Activated T-cell treated with anti-CD3 and anti-CD28 coated beads, Interleukin-2, amount 50 U/mL, for 48 hours (primary cell): Measurements from ENCODE around the gene CRTAP.
"Not testable (repeated sequence)": the region's sequence is repeated elsewhere in the genome, so short reads cannot be mapped to it uniquely, and the experiment has no call there.

Experiments used
- DNase-seq, 2 experiments: peaks; one replicate each; pipeline ENCODE4 v3.0.0-alpha.2; 2020

Gene CRTAP

DNA sequence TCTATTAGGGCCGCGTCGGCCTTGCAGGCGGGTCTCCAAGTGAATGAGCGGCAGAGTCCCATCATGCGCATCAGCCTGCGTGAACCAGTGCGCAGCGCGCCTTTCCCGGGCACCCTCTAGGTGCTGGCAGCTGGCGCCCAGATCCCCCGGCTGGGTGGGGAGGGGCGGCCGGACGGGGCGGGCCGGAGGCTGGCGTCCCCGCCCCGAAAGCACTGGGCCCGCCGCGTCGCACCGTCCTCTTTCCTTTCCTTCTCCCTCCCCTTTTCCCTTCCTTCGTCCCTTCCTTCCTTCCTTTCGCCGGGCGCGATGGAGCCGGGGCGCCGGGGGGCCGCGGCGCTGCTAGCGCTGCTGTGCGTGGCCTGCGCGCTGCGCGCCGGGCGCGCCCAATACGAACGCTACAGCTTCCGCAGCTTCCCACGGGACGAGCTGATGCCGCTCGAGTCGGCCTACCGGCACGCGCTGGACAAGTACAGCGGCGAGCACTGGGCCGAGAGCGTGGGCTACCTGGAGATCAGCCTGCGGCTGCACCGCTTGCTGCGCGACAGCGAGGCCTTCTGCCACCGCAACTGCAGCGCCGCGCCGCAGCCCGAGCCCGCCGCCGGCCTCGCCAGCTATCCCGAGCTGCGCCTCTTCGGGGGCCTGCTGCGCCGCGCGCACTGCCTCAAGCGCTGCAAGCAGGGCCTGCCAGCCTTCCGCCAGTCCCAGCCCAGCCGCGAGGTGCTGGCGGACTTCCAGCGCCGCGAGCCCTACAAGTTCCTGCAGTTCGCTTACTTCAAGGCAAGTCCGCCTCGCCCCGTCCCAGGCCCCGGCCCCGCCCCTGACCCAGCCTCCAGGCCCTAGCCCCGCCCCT, at the start of gene CRTAP:
Gene CRTAP, plus strand, starts transcription at position 243 of the 850 bp plus-strand sequence. Its CDS starts 64 bp downstream, at position 307.
- peak; percentile 92 to 93 for DNase-seq

DNA sequence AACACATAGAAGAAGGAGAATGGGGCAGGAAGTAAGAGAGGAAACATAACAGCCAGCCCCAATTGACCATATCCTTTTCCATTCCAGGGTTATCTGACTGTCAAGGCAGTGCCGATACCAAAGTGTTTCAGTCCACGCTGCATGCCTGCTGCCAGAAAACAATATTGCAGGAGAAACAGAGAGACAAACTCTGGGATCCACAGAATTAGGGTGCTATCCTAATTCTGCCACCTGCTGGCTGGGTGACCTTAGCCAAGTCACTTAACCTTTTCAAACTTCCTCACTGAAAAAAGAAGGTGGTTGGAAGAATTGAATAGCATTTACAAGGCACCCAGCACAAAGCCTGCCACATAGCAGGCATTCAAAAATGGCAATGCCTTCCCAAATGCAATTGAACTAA, 48.9 kb upstream of the CRTAP start:
- peak; percentile 55 to 57 for DNase-seq

- DNase-seq = no peak
Observed at GRCh38 chr3:33067484-33067883, 46.3 kb upstream of the CRTAP start.

- DNase-seq = not testable (repeated sequence)
Observed at GRCh38 chr3:33069862-33070261, 44.0 kb upstream of the CRTAP start.

DNA sequence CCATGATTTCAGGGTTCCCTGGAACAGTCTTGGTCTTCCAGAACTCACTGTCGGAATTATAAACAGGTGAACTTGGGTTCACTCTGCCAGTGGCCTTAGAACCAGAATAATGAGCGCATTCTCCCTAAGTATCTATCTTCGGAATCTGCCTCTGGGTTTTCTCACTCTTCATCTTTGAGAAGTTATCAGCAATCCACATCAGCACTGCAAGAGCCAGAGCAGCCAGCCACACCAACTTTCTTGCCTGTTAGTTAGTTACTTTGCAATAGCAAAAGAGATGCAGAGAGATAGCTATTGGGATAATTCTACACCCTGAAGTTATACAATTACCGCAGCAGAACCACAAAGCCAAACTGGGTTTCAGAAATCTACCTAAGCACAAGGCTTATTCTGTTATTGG, 42.6 kb upstream of the CRTAP start:
- peak in 1 of 2 experiments; percentile 10 for DNase-seq

DNA sequence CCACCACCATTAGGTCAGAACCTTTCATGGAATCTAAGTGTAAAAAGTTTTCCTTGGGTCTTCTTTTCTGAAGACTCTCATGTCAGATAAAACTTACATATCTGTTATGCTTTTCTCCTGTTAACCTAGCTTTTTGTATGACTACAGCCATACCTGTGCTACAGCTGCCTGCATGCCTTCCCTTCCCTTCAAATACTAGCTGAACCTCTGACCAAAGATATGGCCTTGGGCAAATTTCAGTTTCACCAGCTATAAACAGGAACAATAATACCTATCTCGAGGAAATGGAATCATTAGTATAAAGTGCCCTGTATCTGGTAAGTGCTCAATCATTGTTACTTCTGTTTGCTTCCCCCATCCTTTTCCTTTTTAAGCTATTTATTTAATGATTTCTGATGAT, 41.9 kb upstream of the CRTAP start:
- no peak for DNase-seq

- DNase-seq = peak; percentile 81 to 82
Observed at GRCh38 chr3:33074217-33075067, 39.4 kb upstream of the CRTAP start.

GRCh38 chr3:33075995-33076394, 37.8 kb upstream of the CRTAP start:
- DNase-seq = no peak

DNA sequence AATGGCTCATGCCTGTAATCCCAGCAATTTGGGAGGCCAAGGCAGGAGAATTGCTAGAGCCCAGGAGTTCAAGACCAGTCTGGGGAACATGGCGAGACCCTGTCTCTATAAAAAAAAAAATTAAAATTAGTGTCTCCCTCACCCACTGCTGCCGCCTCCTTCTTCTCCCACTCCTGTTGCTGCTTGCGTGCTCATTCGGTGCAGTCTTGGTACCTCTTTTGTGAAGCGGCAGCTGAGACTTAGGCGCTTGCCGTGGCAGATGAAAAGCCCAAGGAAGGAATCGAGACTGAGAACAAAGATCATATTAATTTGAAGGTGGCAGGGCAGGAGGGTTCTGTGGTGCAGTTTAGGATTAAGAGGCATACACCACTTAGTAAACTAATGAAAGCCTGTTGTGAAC, 36.9 kb upstream of the CRTAP start:
- DNase-seq = no peak

GRCh38 chr3:33077976-33078375, 35.8 kb upstream of the CRTAP start:
- DNase-seq = no peak

- not testable (repeated sequence) for DNase-seq
Observed at GRCh38 chr3:33079813-33080212, 34.0 kb upstream of the CRTAP start.

DNA sequence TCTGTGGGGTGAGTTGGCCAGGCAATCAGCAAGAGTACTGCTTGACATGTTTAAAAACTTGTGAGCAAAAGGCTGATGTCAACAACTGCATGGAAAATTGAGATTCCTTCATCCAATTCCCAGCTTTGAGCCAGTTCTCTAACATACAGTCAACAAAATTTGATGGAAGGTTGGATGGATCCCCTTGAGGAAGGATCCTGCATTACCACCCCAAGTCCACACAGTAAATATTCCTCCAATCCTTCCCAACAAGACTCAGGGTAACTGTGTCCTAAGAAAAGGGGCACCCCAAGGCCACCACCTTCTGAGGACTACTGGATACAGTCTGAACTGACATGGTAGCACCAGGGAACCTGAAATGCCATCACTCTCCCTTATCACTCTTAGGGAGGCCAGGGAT, 32.0 kb upstream of the CRTAP start:
- no peak for DNase-seq

DNA sequence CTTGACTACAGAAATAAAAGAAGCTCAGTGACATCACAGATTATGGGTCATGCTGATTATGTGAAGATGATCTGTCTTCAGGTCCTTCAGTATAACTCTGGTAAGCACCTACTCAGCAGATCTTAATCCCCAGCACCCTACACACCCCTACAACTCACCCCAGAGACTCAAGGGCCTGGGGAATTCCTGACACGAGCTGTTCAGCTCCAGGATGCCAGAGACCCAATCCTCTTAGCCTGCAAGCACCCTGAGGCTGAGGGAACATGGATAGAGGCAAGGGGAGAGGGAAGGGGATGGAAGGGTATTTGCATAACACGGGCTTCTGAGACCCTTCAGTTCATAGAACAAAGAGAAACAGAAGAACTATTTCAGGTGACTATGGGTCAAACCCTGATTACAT, 29.9 kb upstream of the CRTAP start:
- no peak for DNase-seq

GRCh38 chr3:33088691-33089090, 25.1 kb upstream of the CRTAP start:
- DNase-seq = no peak

GRCh38 chr3:33089515-33089914, 24.3 kb upstream of the CRTAP start:
- DNase-seq = no peak

DNA sequence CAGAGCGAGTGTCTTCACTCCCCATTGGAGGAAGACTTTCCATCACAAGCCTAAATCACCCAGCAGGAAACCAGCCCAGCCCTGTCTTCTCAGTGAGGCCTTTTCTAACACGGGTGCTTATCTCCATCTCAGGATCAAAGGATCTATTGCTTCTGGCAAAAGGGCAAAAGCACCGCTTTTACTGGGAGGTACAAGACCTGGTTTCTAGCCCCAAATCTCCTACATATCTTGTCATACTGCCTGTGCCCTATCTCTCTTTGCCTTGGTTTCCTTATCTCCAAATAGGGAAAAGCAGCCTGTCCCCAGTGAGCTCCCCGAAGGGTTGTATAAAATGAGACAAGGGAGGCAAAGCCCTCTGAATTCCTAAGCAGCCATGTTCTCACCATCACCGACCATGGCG, 22.1 kb upstream of the CRTAP start:
- DNase-seq = no peak

GRCh38 chr3:33092496-33093254, 21.1 kb upstream of the CRTAP start:
- no peak for DNase-seq

DNA sequence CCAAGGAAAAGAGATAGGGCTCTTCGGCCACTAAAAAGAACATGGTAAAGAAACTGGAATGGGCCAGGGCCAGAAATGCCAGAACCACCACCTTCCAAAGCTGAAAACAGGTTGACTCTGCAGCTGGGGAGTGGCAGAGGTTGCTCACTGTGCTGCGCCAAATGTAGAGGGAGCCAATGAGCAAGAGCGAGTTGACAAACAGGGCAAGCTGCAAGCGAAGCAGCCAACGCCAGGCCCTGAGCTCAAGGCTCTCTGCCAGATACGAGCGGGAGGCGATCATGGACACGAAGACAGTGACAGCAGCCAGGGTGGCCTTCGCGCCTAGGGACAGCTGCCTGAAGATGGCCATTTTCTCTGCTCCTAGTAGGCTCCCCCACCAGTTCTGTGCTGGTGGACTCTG, 20.0 kb upstream of the CRTAP start:
- no peak for DNase-seq

GRCh38 chr3:33095436-33095835, 18.4 kb upstream of the CRTAP start:
- DNase-seq = no peak

GRCh38 chr3:33096093-33096868, 17.5 kb upstream of the CRTAP start:
- DNase-seq = peak; percentile 70

DNA sequence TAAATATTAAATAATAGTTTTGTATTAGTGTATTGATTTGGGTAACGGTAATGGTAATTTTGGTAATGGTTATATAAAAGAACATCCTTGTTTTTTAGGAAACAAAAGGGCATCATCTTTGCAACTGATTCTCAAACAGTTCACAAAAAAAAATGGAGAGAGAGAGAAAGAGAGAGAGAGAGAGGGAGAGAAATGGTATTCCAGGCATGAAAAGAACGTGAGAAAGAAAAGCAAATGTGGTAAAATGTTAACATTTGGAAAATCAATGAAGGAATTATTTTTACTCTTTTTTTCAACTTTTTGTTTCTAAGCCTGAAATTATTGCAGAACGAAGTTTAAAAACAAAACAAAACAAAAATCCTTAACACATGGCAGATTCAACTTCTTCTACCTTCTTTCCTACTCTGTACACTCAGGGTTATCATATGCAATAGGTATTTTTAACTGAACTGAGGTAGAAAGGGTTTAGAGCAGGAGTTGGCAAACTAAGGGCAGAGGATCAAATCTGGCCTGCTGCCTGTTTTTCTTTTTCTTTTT, 14.6 kb upstream of the CRTAP start:
- no peak for DNase-seq

- no peak for DNase-seq
Observed at GRCh38 chr3:33099701-33100100, 14.1 kb upstream of the CRTAP start.
